CD4-positive, CD25-positive, alpha-beta regulatory T cell (primary cell): Measurements from ENCODE around the gene E2F7. TPM values are rescaled to one million over a fixed set of nuclear protein-coding genes. Genes with fewer than 3 reads are reported as not detected.
"Not testable (repeated sequence)": the region's sequence is repeated elsewhere in the genome, so short reads cannot be mapped to it uniquely, and the experiment has no call there.

ENCODE experiments used
- ATAC-seq, 2 donors: fragments of 150-1000 bp; cut with Tn5 transposase; one replicate each; pipeline ENCODE4 v1.10.0; 2021; ENCODE audit warnings: low read depth in 2 of 2, moderate number of reproducible peaks in 2 of 2, moderate library complexity in 1 of 2
- DNase-seq, 3 donors: peaks; one replicate each; pipeline versions ENCODE4 v3.0.0 to v3.0.0-alpha.2; 2012 to 2022; ENCODE audit warnings: mixed read lengths in 1 of 3
- H3K27ac ChIP-seq: one replicate; pipeline ENCODE4 v1.7.0; 2013; ENCODE audit warnings: mild to moderate bottlenecking, low read length; ENCODE audit not compliant: insufficient read depth, poor library complexity, severe bottlenecking
- H3K27me3 ChIP-seq: one replicate; pipeline ENCODE4 v1.7.0; 2013; ENCODE audit warnings: low read length; ENCODE audit not compliant: control insufficient read depth, insufficient read depth
- H3K36me3 ChIP-seq: one replicate; pipeline ENCODE4 v1.7.0; 2013; ENCODE audit warnings: mild to moderate bottlenecking, low read length, moderate library complexity; ENCODE audit not compliant: control insufficient read depth, insufficient read depth
- H3K4me1 ChIP-seq: 2 replicates; pipeline ENCODE4 v1.7.0; 2013; ENCODE audit warnings: mild to moderate bottlenecking, low read length; ENCODE audit not compliant: insufficient read depth, control insufficient read depth, poor library complexity, severe bottlenecking
- H3K4me3 ChIP-seq: one replicate; pipeline ENCODE4 v1.7.0; 2013; ENCODE audit warnings: low read depth, mild to moderate bottlenecking, low read length, moderate library complexity
- H3K9me3 ChIP-seq, 2 experiments: 1 replicate in 1 of 2; 2 replicates in 1 of 2; pipeline ENCODE4 v1.7.0; 2013; ENCODE audit warnings: low read length in 2 of 2, mild to moderate bottlenecking in 1 of 2, moderate library complexity in 1 of 2; ENCODE audit not compliant: control insufficient read depth in 2 of 2
- H3K27ac Mint-ChIP-seq, 3 donors: one replicate each; pipeline ENCODE4 v1.8.0; 2020 to 2022; ENCODE audit warnings: mild to moderate bottlenecking in 3 of 3, mixed read lengths in 3 of 3, moderate library complexity in 2 of 3
- H3K27me3 Mint-ChIP-seq: one replicate; pipeline ENCODE4 v1.8.0; 2022; ENCODE audit warnings: mild to moderate bottlenecking, mixed read lengths
- H3K36me3 Mint-ChIP-seq: one replicate; pipeline ENCODE4 v1.8.0; 2020; ENCODE audit warnings: mixed read lengths
- H3K4me1 Mint-ChIP-seq, 4 donors: one replicate each; pipeline ENCODE4 v1.8.0; 2020 to 2022; ENCODE audit warnings: mixed read lengths in 4 of 4, mild to moderate bottlenecking in 1 of 4
- H3K4me3 Mint-ChIP-seq, 4 donors: one replicate each; pipeline ENCODE4 v1.8.0; 2020 to 2022; ENCODE audit warnings: mild to moderate bottlenecking in 4 of 4, mixed read lengths in 4 of 4, moderate library complexity in 3 of 4
- H3K9me3 Mint-ChIP-seq, 7 donors: one replicate each; pipeline ENCODE4 v1.8.0; 2020 to 2022; ENCODE audit warnings: mixed read lengths in 7 of 7, mild to moderate bottlenecking in 3 of 7, moderate library complexity in 2 of 7
- polyA plus RNA-seq, 4 donors: library from polyadenylated mRNA; unstranded; fragments of 300-500 nt; fragmentation: Illumina TruSeq; gene quantifications; one replicate each; pipeline ENCODE4 v1.2.3, GENCODE V29; 2021
- total RNA-seq: library from RNA; stranded (reverse); gene quantifications from one replicate; pipeline ENCODE4 v1.2.3, GENCODE V29; 2022

The E2F7 gene
- total and polyA plus RNA-seq, 5 donors from 2014 or later, result 0.13 to 1.6 (median 0.21) TPM; not detected in 2

- H3K27ac Mint-ChIP-seq, result no peak overlapping the region
- Histone ChIP-seq H3K4me3 (no peak overlapping the region), H3K4me1 (no peaks in the 10 kb centered on the region), H3K27ac (no peak overlapping the region), H3K9me3 (no peaks in the 10 kb centered on the region), H3K27me3 (no peaks in the 10 kb centered on the region), H3K36me3 (no peaks in the 10 kb centered on the region)
- H3K36me3 Mint-ChIP-seq, result no peaks in the 10 kb centered on the region
- DNase-seq, result no peak
- H3K4me3 Mint-ChIP-seq, result no peak overlapping the region
- peaks cover 0 to 7% (median 0%) of the 10 kb centered on the region in 7 donors for H3K9me3 Mint-ChIP-seq
- no peaks in the 10 kb centered on the region for H3K4me1 Mint-ChIP-seq
- peaks cover 4% of the 10 kb centered on the region for H3K27me3 Mint-ChIP-seq
- no peak for ATAC-seq
Measured at GRCh38 chr12:77102123-77102522, 36.8 kb upstream of the E2F7 start.

GRCh38 chr12:77099799-77100198 lies 34.4 kb upstream of the E2F7 start:
- DNase-seq, result no peak
- no peaks in the 10 kb centered on the region for H3K36me3 ChIP-seq
- no peak for ATAC-seq
- Mint-ChIP-seq H3K36me3 (no peaks in the 10 kb centered on the region), H3K9me3 (peaks cover 0 to 6% (median under 1%) of the 10 kb centered on the region in 7 donors), H3K27ac (no peak overlapping the region), H3K4me3 (no peak overlapping the region), H3K4me1 (no peaks in the 10 kb centered on the region), H3K27me3 (peaks cover 4% of the 10 kb centered on the region)
- H3K4me1 ChIP-seq, result no peaks in the 10 kb centered on the region
- H3K4me3 ChIP-seq, result no peak overlapping the region
- no peak overlapping the region for H3K27ac ChIP-seq
- H3K9me3 ChIP-seq, result no peaks in the 10 kb centered on the region
- H3K27me3 ChIP-seq, result no peaks in the 10 kb centered on the region

GRCh38 chr12:77097846-77098245 lies 32.5 kb upstream of the E2F7 start:
- DNase-seq (no peak), ATAC-seq (no peak)
- Mint-ChIP-seq H3K9me3 (peaks cover 0 to 6% (median 0%) of the 10 kb centered on the region in 7 donors), H3K27ac (no peak overlapping the region), H3K27me3 (peaks cover 4% of the 10 kb centered on the region), H3K4me1 (no peaks in the 10 kb centered on the region), H3K4me3 (no peak overlapping the region), H3K36me3 (no peaks in the 10 kb centered on the region)
- Histone ChIP-seq H3K4me1 (no peaks in the 10 kb centered on the region), H3K36me3 (no peaks in the 10 kb centered on the region), H3K27me3 (no peaks in the 10 kb centered on the region), H3K9me3 (no peaks in the 10 kb centered on the region), H3K27ac (no peak overlapping the region), H3K4me3 (no peak overlapping the region)

- not testable (repeated sequence) for DNase-seq, H3K4me3 ChIP-seq, H3K27me3 ChIP-seq, H3K9me3 ChIP-seq, H3K27ac Mint-ChIP-seq, H3K4me3 Mint-ChIP-seq, H3K36me3 ChIP-seq, H3K4me1 Mint-ChIP-seq, H3K27me3 Mint-ChIP-seq, ATAC-seq, H3K27ac ChIP-seq, H3K9me3 Mint-ChIP-seq, H3K36me3 Mint-ChIP-seq, H3K4me1 ChIP-seq
Measured at GRCh38 chr12:77092227-77092626, 26.9 kb upstream of the E2F7 start.

- Histone ChIP-seq H3K4me1 (no peaks in the 10 kb centered on the region), H3K36me3 (no peaks in the 10 kb centered on the region), H3K4me3 (no peak overlapping the region), H3K27me3 (no peaks in the 10 kb centered on the region), H3K9me3 (no peaks in the 10 kb centered on the region), H3K27ac (no peak overlapping the region)
- DNase-seq (no peak), ATAC-seq (no peak)
- no peak overlapping the region for H3K27ac Mint-ChIP-seq
- H3K4me3 Mint-ChIP-seq, result no peak overlapping the region
- H3K9me3 Mint-ChIP-seq, result peaks cover 0 to 3% (median 0%) of the 10 kb centered on the region in 7 donors
- no peaks in the 10 kb centered on the region for H3K36me3 Mint-ChIP-seq
- H3K27me3 Mint-ChIP-seq, result no peaks in the 10 kb centered on the region
- H3K4me1 Mint-ChIP-seq, result no peaks in the 10 kb centered on the region
Measured at GRCh38 chr12:77089686-77090220, 24.4 kb upstream of the E2F7 start.

GRCh38 chr12:77087427-77087826 lies 22.1 kb upstream of the E2F7 start:
- Mint-ChIP-seq H3K9me3 (peaks cover 0 to 1% (median 0%) of the 10 kb centered on the region in 7 donors), H3K27me3 (no peaks in the 10 kb centered on the region), H3K27ac (no peak overlapping the region), H3K36me3 (no peaks in the 10 kb centered on the region), H3K4me3 (no peak overlapping the region), H3K4me1 (no peaks in the 10 kb centered on the region)
- no peaks in the 10 kb centered on the region for H3K9me3 ChIP-seq
- no peak for DNase-seq
- H3K4me1 ChIP-seq, result no peaks in the 10 kb centered on the region
- ATAC-seq, result no peak
- no peak overlapping the region for H3K27ac ChIP-seq
- no peaks in the 10 kb centered on the region for H3K36me3 ChIP-seq
- no peak overlapping the region for H3K4me3 ChIP-seq
- no peaks in the 10 kb centered on the region for H3K27me3 ChIP-seq

- H3K4me3 Mint-ChIP-seq, result no peak overlapping the region
- peaks cover 4% of the 10 kb centered on the region for H3K27me3 ChIP-seq
- H3K4me1 Mint-ChIP-seq, result no peaks in the 10 kb centered on the region
Measured at GRCh38 chr12:77082021-77082420, 16.7 kb upstream of the E2F7 start.

GRCh38 chr12:77079631-77080030 lies 14.3 kb upstream of the E2F7 start:
- H3K27me3 ChIP-seq, result peaks cover 4% of the 10 kb centered on the region
- Mint-ChIP-seq H3K27me3 (peaks cover 32% of the 10 kb centered on the region), H3K4me1 (no peaks in the 10 kb centered on the region), H3K27ac (no peak overlapping the region), H3K36me3 (no peaks in the 10 kb centered on the region), H3K9me3 (peaks cover 0 to 2% (median 0%) of the 10 kb centered on the region in 7 donors), H3K4me3 (no peak overlapping the region)
- ATAC-seq (no peak), DNase-seq (no peak)
- H3K27ac ChIP-seq, result no peak overlapping the region
- H3K36me3 ChIP-seq, result no peaks in the 10 kb centered on the region
- H3K4me3 ChIP-seq, result no peak overlapping the region
- no peaks in the 10 kb centered on the region for H3K9me3 ChIP-seq
- no peaks in the 10 kb centered on the region for H3K4me1 ChIP-seq

More at GRCh38 chr12:77082021-77082420, 16.7 kb upstream of the E2F7 start:
- H3K27me3 Mint-ChIP-seq, result peaks cover 17% of the 10 kb centered on the region
- H3K9me3 ChIP-seq, result no peaks in the 10 kb centered on the region
- H3K9me3 Mint-ChIP-seq, result peaks cover 0 to 2% (median 0%) of the 10 kb centered on the region in 7 donors
- H3K27ac Mint-ChIP-seq, result no peak overlapping the region
- H3K36me3 Mint-ChIP-seq, result no peaks in the 10 kb centered on the region
- no peak for ATAC-seq
- no peak overlapping the region for H3K4me3 ChIP-seq
- DNase-seq, result no peak
- H3K4me1 ChIP-seq, result no peaks in the 10 kb centered on the region
- H3K27ac ChIP-seq, result no peak overlapping the region
- no peaks in the 10 kb centered on the region for H3K36me3 ChIP-seq
